Activated T-helper 1 cell treated with Interleukin-2 at 50 U/mL for 16 hours (primary cell): ENCODE measurements around the gene TBC1D24.
"Not testable (repeated sequence)": the region's sequence is repeated elsewhere in the genome, so short reads cannot be mapped to it uniquely, and the experiment has no call there.

Source experiments
- DNase-seq: peaks from one replicate; pipeline ENCODE4 v3.0.0-alpha.2; 2020; ENCODE audit warnings: low read depth

Gene TBC1D24

GRCh38 chr16:2468725-2469398, 6.1 kb upstream of the TBC1D24 start:
- DNase-seq, result no peak

GRCh38 chr16:2469399-2470233, 5.3 kb upstream of the TBC1D24 start:
- DNase-seq, result no peak

- DNase-seq, result no peak
Observed at GRCh38 chr16:2470234-2470601, 4.7 kb upstream of the TBC1D24 start.

- no peak for DNase-seq
Observed at GRCh38 chr16:2470603-2471015, 4.3 kb upstream of the TBC1D24 start.

- no peak for DNase-seq
Observed at GRCh38 chr16:2471016-2471652, 3.8 kb upstream of the TBC1D24 start, which contains the start of gene NTN3. TSS of gene NTN3 (plus strand) at chr16:2471297. CDS start at chr16:2471702, 405 bp downstream.

- DNase-seq, result no peak
Observed at GRCh38 chr16:2471653-2472487, 3.1 kb upstream of the TBC1D24 start.

- no peak for DNase-seq
Observed at GRCh38 chr16:2472488-2472864, 2.5 kb upstream of the TBC1D24 start.

GRCh38 chr16:2472885-2473445, 2.0 kb upstream of the TBC1D24 start:
- no peak for DNase-seq

GRCh38 chr16:2473446-2473926, 1.4 kb upstream of the TBC1D24 start:
- no peak for DNase-seq

- peak; percentile 50 for DNase-seq
Observed at GRCh38 chr16:2473999-2474876, 689 bp upstream of the TBC1D24 start.

GRCh38 chr16:2475413-2476344, 752 bp downstream of the TBC1D24 start:
- DNase-seq, result no peak

- DNase-seq, result no peak
Observed at GRCh38 chr16:2476345-2476720, 1.4 kb downstream of the TBC1D24 start.

- DNase-seq, result no peak
Observed at GRCh38 chr16:2476741-2477140, 1.8 kb downstream of the TBC1D24 start.

GRCh38 chr16:2477327-2477726, 2.4 kb downstream of the TBC1D24 start:
- no peak for DNase-seq

- no peak for DNase-seq
Observed at GRCh38 chr16:2478279-2478678, 3.4 kb downstream of the TBC1D24 start.

GRCh38 chr16:2479996-2480395, 5.1 kb downstream of the TBC1D24 start:
- DNase-seq, result not testable (repeated sequence)

GRCh38 chr16:2480948-2481347, 6.0 kb downstream of the TBC1D24 start:
- no peak for DNase-seq

GRCh38 chr16:2481676-2482075, 6.7 kb downstream of the TBC1D24 start:
- DNase-seq, result no peak

GRCh38 chr16:2482249-2482648, 7.3 kb downstream of the TBC1D24 start:
- no peak for DNase-seq
